ENCODE results near the gene DMBX1.

DNA sequence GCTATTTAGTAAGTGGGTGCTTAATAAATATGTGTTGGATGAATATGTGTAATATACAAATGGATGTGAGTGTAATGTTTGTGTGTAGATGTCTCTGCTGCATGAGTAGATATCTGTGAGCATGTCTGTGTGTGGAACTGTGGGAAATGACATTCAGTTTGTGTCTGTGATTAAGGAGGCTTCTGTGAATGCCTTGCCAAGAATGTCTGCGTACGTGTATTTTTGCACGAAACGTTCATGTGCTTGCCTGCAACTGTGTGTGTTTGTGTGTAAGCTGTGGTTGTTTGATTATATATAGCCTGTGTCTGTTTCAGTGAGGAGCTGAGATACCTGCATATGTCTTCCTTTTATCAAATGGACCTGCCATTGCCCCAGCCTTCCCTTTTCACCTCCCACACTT lies 13.8 kb downstream of the DMBX1 start:
- TF ChIP-seq SMC3 (IDR thresholded peaks at IDR 0.05; ENCODE audit: low read depth, low read length) (no peak), CEBPB (IDR thresholded peaks at IDR 0.05; ENCODE audit: low read depth, low read length) (no peak), FOS (IDR thresholded peaks at IDR 0.05; ENCODE audit: low read depth, low read length) (no peak), POLR2A (IDR thresholded peaks at IDR 0.05; ENCODE audit: low read depth, low read length) (no peak), MXI1 (IDR thresholded peaks at IDR 0.05; ENCODE audit: borderline replicate concordance, low read depth, low read length) (no peak), RFX5 (IDR thresholded peaks at IDR 0.05; ENCODE audit: low read depth, low read length) (no peak), RAD21 (IDR thresholded peaks at IDR 0.05; ENCODE audit: low read length) (no peak), BHLHE40 (IDR thresholded peaks at IDR 0.05; ENCODE audit: low read depth, low read length) (no peak; the same call in 1 of the 2 replicates), MAFK (IDR thresholded peaks at IDR 0.05; ENCODE audit: low read depth, low read length) (no peak)
- TF ChIP-seq, protein P1, sequence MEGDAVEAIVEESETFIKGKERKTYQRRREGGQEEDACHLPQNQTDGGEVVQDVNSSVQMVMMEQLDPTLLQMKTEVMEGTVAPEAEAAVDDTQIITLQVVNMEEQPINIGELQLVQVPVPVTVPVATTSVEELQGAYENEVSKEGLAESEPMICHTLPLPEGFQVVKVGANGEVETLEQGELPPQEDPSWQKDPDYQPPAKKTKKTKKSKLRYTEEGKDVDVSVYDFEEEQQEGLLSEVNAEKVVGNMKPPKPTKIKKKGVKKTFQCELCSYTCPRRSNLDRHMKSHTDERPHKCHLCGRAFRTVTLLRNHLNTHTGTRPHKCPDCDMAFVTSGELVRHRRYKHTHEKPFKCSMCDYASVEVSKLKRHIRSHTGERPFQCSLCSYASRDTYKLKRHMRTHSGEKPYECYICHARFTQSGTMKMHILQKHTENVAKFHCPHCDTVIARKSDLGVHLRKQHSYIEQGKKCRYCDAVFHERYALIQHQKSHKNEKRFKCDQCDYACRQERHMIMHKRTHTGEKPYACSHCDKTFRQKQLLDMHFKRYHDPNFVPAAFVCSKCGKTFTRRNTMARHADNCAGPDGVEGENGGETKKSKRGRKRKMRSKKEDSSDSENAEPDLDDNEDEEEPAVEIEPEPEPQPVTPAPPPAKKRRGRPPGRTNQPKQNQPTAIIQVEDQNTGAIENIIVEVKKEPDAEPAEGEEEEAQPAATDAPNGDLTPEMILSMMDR (conservative IDR thresholded peaks at IDR 0.05; ENCODE audit: low read depth, low read length) = no peak
- TF ChIP-seq, protein P2, sequence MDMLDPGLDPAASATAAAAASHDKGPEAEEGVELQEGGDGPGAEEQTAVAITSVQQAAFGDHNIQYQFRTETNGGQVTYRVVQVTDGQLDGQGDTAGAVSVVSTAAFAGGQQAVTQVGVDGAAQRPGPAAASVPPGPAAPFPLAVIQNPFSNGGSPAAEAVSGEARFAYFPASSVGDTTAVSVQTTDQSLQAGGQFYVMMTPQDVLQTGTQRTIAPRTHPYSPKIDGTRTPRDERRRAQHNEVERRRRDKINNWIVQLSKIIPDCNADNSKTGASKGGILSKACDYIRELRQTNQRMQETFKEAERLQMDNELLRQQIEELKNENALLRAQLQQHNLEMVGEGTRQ (IDR thresholded peaks at IDR 0.05; ENCODE audit: low read depth, low read length) = no peak
